HT1080 (cell line): ENCODE data around the gene AMY1B. TPM values are rescaled to one million over a fixed set of nuclear protein-coding genes. Genes with fewer than 3 reads are reported as not detected.

Source experiments
- small RNA-seq: library from RNA; depleted of rRNA; stranded (forward); fragments of <200 nt; gene quantifications from one replicate; pipeline ENCODE3, GENCODE V24; 2014
- total RNA-seq: library from RNA; depleted of rRNA; stranded (reverse); fragments of >200 nt; shearing (Covaris generic); gene quantifications from 2 replicates; pipeline ENCODE4 v1.2.3, GENCODE V29; 2014; rRNA removed

The AMY1B gene
- total RNA-seq, 1 experiment from 2014 or later, result not detected

Small RNAs within 50 kb of the gene (small RNA-seq; reads per million reads assigned to genes)
- not detected for gene AC105272.1

Other genes starting within 250 kb of the AMY1B start
- 4.1 and 7.4 TPM in 2 replicates for gene RNPC3, start 170.5 kb downstream of the AMY1B start, total RNA-seq
- gene AMY2B, start 124.6 kb downstream of the AMY1B start, total RNA-seq, result 0.39 and 2.0 TPM in 2 replicates
- gene AMY2A, start 78.8 kb downstream of the AMY1B start, total RNA-seq, result not detected in 2 replicates
- gene AMY1A, start 40.5 kb downstream of the AMY1B start, total RNA-seq, result not detected in 2 replicates
- not detected in 2 replicates for gene AMY1C, start 53.7 kb upstream of the AMY1B start, total RNA-seq